NCI-H2196 (cell line): ENCODE measurements around the gene AKAP1.

Experiments used
- DNase-seq: peaks from one replicate; lab custom pipeline; 2025; ENCODE audit not compliant: unreplicated experiment; lab: John Stamatoyannopoulos, UW

Gene AKAP1, protein sequence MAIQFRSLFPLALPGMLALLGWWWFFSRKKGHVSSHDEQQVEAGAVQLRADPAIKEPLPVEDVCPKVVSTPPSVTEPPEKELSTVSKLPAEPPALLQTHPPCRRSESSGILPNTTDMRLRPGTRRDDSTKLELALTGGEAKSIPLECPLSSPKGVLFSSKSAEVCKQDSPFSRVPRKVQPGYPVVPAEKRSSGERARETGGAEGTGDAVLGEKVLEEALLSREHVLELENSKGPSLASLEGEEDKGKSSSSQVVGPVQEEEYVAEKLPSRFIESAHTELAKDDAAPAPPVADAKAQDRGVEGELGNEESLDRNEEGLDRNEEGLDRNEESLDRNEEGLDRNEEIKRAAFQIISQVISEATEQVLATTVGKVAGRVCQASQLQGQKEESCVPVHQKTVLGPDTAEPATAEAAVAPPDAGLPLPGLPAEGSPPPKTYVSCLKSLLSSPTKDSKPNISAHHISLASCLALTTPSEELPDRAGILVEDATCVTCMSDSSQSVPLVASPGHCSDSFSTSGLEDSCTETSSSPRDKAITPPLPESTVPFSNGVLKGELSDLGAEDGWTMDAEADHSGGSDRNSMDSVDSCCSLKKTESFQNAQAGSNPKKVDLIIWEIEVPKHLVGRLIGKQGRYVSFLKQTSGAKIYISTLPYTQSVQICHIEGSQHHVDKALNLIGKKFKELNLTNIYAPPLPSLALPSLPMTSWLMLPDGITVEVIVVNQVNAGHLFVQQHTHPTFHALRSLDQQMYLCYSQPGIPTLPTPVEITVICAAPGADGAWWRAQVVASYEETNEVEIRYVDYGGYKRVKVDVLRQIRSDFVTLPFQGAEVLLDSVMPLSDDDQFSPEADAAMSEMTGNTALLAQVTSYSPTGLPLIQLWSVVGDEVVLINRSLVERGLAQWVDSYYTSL

DNA sequence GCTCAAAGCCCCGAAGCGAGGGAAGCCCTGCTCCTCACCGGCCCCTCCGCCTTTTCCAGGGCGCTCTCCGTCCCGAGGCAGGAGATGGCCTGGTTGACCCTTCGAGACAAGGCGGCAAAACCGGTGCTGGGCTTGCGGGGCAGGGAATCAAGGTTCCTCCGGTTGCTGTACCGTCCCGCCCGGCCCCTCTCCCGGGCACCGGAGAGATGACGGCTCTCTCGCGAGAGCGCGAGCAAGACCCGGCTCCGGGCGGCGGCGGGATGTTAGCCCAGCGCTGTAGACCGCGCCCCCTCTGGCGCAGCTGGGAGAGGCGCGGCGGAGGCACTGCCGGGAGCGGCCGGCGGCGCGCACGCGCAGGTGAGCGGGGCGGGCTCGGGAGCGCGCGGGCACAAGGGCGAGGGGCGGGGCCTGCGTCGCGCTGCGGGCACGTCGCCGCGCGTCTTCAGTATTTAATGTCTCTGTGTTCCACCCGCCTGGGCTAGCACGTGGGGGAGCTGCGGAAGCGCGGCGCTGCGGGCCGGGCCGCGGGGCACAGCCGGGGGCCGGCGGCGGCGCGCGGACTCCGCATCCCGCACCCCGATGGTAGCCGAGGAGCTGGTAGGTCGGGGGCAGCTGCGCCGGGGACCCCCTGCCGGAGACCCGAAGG, at the start of gene AKAP1:
TSS of gene AKAP1 (plus strand) at position 445 of the 646 bp plus-strand sequence. CDS start 20,219 bp downstream, outside the sequence.
- DNase-seq, result peak; percentile 97

DNA sequence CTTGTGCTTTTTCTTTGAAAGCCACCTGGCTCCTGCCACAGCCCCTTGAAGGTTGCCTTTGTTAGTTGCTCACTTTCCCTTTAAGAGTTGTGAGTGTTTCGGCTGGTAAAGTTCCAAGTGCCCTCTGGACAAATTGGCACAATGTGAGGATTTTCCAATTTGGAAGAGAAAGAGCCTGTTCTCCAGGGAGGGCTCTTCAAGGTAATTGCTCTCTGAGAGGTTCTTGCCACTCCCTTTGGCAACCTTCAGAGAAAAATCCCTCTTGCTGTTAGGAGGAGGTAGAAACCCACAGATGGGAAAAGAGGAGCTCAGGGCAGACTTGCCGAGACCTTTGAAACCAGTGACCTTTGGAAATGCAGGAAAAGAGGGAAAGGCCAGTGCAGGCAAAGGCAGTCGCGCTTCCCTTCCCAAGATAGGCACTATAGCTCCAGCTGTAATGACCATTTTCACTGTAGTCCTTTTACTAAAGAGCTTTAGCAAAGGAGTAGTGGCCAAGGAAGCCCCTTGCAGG, 49.0 kb upstream of the AKAP1 start:
- DNase-seq, result peak; percentile 31

DNA sequence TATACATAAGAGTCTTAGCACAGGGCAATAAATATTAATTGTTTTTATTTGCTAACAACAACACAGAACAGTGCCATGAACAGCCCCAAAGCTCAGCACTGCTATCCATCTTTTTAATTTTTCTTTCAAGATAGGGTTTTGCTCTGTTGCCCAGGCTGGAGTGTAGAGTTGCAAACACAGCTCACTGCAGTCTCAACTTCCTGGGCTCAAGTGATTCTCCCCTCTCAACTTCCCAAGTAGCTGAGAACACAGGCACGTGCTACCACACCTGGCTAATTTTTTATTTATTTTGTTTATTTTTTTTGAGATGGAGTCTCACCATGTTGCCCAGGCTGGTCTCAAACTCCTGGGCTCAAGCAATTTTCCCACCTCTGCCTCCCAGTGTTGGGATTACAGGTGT, 47.6 kb upstream of the AKAP1 start:
- DNase-seq, result no peak

DNA sequence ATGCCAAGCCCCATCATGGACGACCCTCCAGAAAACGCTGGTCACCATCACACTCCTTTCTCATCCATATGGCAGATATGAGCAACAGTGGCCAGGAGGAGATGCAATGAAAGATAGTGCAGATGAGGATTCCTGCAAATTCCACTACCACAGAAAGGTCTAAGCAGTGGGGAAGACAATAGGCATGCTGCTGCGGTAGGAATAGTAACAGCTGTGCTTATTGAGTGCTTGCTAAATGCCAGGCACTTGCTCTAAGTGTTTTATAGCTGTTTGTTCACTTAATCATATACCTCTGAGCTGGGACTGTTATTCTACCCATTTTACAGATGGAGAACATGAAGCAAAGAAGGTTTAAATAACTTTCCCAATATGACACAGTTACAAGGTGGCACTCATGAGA, 46.6 kb upstream of the AKAP1 start:
- DNase-seq, result no peak

DNA sequence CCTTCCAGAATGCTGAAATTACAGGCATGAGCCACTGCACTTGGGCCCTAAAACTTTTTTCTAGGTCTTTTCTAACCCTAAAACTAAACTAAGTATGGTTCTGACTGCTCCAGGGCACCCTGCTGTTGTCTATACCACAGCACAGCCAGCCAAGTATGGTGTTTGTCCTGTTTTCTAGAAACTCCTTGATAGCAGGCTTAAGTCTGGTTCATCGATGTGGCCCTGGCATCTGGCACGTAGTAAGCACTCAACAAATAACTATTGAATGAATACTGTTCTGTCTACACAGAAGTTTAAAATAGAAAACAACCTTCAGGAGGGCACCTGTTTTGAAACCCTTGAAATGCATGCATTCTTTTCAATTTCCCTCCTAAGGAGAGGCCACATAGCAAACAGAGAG, 44.5 kb upstream of the AKAP1 start:
- DNase-seq, result no peak

DNA sequence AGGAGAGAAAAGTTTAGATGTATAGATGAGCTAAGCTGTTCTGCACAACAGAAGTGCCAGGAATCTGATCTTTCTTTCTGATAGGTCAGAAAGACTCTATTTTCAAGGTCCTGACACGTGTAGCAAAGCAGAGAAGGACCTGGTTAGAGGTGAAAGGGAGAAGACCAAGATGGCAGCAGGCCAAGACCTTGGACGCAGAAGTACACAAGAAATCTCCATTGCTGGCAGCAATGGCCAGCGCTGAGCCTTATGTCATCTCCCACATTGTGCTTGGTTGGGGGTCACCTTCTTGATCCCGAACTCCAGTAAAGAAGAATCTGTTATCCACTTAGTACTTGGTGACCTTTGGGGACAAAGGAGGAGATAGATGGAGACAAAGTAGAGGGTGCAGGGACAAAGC, 41.8 kb upstream of the AKAP1 start:
- no peak for DNase-seq

DNA sequence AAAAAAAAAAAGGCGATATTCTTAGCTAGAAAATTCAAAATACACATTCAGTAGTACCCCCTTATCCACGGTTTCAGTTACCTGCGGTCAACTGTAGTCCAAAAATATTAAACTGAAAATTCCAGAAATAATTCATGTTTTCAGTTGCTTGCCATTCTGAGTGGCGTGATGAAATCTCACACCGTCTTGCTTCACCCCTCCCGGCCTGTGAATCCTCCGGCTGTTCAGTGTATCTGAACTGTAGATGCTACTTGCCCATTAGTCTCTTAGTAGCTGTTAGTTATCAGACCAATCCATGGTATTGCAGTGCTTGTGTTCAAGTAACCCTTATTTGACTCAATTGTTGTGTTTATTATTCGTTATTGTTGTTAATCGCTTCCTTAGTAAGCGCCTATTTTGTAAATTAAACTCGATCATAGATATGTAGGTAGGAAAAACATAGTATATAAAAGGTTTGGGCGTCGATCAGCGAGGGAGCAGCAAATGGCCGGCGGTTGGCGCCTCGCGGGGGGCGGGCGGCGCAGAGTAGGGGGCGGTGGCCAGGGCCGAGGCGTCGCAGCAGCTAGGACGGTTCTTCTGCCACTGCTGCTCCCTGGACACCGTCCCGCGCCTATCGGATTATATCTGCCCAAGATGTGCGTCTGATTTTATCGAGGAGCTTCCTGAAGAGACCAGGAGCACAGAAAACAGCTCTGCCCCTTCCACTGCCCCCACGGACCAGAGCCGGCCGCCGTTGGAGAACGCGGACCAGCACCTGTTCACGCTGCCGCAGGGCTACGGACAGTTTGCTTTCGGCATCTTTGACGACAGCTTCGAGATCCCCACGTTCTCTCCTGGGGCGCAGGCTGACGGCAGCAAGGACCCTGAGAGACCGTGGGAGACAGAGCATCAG, 39.8 kb upstream of the AKAP1 start:
- no peak for DNase-seq

DNA sequence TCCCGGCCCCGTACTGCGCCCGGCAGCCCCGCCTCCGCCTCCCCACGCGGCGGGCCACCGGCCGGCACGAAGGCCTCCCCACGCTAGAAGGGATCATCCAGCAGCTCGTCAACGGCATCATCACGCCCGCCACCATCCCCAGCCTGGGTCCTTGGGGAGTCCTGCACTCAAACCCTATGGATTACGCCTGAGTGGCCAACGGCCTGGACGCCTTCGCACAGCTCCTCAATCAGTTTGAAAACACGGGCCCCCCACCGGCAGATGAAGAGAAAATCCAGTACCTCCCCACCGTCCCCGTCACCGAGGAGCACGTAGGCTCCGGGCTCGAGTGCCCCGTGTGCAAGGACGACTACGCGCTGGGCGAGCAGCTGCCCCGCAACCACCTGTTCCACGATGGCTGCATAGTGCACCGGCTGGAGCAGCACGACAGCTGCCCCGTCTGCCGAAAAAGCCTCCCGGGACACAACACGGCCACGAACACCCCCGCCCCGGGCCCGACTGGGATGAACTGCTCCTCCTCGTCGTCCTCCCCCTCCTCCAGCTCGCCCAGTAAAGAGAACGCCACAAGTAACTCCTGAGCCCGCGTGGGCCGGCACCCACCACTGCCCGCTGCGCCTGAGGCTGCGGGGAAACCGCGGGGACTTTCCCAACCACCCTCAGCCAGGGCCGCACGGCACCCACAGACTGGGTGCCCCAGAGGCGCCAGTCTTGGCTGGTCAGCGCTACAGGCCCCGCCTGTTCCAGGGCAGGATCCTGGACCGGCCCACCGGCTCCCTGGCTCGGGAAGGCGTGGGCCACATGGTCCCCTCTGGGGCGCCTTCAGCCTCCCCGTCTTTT, 39.0 kb upstream of the AKAP1 start:
- DNase-seq, result no peak

DNA sequence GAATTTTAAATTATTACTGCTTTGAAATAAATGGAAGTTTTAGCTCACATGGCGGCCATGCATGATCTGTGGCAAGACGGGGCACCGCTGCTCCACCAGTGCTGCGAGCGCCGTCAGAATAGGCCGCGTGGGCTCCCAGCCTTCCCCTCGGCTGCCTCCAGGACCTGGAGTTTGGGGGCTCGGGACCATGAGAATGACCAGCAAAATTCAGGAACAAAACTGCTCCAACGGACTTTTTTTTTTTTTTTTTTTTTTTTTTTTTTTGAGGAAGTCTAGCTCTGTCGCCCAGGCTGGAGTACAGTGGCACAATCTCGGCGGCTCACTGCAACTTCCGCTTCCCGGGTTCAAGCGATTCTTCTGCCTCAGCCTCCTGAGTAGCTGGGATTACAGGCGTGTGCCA, 38.3 kb upstream of the AKAP1 start:
- DNase-seq, result no peak

DNA sequence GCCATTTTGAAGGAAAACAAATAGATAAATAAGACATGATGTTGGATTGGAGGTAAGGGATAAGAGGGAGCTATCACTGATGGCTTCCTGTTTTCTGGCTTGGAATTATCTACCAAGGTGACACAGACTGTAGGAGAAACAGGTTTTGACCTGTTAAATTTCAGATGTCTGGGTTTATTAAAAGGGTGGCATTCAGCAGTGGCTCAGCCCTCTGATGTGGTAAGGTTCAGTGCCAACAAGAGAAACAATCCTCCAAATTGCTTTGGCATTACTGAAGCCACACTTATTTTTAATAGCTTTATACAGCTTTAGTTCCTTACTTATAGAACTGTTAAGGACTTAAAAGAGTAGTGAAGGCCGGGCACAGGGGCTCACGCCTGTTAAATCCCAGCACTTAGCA, 37.0 kb upstream of the AKAP1 start:
- DNase-seq, result no peak

DNA sequence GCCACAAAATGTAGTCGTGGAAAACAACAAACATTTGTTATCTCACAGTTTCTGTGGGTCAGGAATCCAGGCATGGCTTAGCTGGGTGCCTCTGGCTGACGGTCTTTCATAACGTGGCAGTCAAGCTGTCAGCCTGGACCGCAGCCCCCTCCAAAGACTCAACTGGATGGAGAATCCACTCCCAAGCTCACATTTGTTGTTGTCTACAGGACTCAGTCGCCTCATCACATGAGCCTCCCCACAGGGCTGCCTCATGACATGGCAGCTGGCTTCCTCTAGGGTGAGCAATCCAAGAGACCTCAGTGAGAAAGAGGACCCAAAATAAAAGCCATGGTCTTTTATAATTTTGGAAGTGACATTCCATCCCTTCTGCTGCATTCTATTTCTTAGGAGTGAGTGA, 34.7 kb upstream of the AKAP1 start:
- DNase-seq, result no peak

DNA sequence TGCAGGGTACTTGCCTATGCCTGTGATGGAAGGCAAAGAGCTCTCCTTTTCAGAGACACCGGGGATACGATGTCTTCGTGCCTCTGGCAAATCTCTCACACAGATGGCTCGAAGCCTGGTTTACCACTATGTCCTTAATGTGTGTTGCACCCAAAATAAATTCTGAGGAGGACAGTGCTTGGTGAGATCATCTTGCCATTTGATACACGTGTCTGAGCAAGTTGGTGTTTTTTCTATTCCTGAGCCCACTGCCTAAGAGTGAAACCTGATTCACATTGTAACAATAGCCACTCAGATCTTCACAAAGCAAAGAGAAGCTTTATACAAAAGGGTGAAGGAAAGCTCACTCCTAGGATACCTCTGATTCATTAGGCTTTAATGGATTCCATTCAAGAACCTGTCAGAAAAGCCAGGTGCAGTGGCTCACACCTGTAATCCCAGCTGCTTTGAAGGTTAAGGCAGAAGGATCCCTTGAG, 33.1 kb upstream of the AKAP1 start:
- peak; percentile 85 for DNase-seq

DNA sequence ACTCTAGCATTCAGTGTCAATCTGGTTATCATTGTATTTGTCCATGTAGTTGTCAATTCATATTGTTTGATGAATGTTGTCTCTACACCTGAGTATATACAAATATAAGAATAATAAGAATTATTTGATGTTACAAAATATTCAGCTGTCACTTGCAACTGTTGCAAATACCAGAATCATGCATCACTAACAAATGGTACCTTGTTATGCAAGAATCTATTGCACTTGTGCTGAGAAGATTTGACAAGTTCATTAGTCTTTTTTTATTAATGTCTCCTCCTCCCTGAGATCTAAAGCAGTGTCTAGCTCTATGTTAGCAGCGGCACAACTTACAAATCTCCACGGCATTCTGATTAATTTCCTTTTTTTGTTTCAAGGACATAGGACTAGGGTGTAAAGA, 22.2 kb upstream of the AKAP1 start:
- no peak for DNase-seq

DNA sequence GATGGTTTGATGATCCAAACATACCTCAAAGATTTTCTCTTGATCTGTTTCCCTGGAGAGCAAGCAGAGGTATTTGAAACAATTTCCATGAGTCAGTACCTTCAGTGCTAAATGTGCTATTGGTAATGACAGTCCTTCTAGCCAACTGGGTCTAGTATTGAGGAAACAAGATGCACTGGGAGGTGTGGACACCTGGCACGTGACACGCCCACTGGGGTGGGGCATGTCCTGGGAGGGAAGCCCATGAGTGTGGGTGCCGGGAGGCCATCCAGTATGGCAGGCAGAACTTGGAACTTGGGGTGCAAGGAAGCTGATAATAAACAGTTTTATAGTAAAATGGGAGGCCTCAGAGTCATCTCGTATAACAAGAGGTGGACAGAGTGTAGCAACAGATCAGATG, 17.9 kb upstream of the AKAP1 start:
- DNase-seq, result no peak

DNA sequence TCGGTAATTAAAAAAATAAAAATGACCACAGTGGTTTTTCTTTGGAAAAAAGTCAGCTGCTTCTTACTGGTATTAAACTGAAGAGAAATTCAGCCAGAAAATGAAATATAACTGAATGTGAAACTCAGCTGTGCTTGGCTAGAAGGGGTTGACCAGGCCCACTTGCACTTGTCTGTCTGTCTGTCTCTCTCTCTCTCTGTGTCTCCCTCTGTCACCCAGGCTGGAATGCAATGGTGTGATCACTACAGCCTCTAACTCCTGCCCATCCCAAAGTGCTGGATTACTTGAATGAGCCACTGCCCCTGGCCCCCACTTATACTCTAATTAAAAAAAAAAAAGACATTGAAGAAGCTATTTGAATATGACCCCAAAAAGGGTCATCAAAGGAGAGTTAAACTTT, 17.3 kb upstream of the AKAP1 start:
- DNase-seq, result no peak

DNA sequence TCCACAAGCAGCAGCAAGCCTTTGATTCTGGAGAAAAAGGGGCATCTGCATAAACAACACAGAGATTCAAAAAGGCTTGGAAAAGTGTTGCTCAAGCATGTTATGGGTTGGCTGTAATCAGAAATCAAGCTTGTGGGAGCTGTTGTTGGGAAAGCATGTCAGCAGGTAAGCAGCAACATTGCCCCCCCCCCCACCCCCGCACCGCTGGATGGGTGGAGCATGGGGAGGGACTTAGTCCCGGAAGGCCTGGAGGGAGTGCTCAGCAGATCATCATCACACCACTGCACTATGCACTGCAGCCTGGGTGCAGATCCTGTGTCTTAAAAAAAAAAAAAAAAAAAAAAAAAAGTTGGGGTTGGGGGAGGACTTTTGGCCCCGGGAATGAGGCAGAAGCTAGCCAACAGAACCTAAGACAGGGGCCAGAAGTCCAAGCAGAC, 16.8 kb upstream of the AKAP1 start:
- no peak for DNase-seq

DNA sequence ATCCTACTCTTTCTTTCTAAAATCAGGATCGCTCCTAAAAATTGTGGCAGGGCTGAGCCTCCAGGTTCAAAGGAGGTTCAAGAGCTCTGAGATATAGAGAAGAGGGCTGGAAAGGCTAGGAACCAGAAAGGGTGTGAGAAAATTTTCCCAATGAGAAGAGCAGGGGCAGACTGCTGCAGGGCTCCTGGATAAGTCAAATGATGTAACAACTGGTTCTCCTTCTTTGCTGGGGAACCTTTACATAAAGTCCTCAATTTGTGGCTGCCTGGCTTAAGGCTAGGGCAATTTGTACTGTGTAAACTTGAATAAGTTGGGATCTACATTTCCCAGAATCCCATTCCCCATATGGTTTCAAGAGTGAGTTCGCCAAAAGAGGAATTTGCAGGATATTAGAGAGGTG, 16.3 kb upstream of the AKAP1 start:
- DNase-seq, result no peak

DNA sequence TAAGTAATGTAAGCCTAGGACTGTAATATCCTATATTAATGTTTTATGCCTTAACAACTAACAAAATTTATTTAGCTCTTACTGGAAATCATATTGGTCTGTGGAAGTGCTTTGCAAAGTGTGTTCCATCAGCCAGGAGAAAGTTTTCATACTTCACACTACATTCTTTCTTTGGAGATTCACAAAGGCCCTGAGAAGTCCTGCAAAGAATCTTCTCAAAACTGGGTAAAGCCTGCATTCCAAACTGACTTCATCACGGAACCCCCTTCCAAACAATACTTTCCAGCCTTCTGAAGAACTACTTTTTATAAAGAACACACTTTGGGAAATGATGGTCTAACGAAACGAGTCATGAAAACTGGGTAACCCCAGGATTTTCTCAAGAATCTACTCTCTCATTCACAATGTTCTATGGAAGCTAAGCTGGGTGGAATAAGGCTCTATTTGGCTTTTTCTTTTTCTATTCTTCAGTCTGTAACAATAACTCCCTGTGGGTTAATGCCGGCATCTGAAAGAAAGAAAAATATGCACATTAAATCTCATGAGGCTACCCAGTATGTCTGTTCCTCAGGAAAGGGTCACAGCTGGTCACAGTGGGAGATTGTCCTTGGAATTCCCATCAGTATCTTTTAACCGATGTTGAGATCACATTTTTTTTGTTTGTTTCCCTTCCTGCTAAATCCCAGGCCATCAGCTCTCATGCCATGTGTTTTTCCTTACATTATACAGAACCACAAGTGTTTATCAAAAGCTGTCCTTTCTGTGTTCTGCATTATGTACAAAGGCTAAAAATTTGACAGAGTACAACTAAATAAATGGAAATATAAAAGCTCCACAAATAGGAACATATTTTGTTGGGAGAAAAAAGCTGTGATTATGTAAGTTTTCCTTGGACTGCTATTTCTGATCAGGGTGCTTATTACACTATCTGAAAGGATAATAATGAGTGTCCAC, 12.8 kb upstream of the AKAP1 start:
- DNase-seq, result no peak
